NCI-H82 treated with DMSO at 0.1 percent for 48 hours (cell line): ENCODE measurements around the gene SPTY2D1.
"Not testable (repeated sequence)": the region's sequence is repeated elsewhere in the genome, so short reads cannot be mapped to it uniquely, and the experiment has no call there.

ENCODE experiments used
- DNase-seq: peaks from one replicate; lab custom pipeline; 2025; ENCODE audit not compliant: unreplicated experiment; lab: John Stamatoyannopoulos, UW

SPTY2D1 gene

DNA sequence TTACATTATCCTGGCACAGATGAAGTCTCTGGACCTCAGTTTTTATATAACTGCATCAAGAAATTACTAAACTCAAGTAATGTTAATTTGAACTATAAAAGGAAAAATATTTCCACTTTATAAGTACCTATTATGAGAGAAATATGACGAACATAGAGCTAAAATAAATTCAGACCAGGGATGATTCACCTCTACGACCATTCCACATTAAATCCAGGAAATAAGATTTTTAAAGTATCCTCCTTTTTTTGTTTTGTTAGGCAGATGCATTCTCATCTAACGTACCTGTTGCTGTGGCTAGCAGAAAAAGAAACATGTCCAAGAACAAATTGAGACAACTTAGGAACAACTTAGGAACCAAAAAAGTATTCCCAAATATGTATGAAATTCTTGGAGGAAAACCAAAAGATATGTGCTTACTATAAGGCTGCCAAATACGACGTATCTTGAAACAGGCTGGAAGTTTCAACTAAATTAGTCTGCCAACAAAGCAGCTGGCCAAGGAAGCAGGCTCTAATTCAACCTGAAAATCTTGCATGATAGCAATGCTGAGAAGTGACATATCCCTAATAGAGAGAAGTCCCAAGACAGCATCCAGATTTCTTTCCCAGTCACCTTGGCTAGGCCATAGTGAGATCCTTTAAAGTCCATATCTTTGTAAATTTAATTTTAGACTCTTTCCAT, 15.7 kb downstream of the SPTY2D1 start:
- DNase-seq: no peak

DNA sequence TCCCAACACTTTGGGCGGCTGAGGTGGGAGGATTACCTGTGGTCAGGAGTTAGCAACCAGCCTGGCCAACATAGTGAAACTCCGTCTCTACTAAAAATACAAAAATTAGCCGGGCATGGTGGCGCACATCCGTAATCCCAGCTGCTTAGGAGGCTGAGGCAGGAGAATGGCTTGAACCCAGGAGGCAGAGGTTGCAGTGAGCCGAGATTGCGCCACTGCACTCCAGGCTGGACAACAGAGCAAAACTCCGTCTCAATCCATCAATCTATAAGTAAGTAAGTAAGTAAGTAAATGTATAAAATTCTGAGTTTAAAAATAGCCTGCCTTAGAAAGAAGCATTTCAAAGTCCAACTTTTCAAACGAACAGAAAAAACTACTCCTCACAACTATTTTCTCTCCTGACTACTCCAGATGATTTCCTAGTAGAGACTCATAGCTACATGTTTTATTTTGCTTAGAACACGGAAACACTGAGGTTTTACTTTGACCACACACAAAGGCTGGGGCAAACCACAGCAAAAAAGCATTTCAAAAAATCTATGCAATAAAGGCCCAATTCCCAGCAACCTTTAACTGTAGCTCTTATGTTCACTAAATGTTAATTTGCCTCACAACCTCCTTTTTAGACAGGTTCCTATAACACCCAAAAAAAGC, 16.3 kb downstream of the SPTY2D1 start:
- DNase-seq: no peak

DNA sequence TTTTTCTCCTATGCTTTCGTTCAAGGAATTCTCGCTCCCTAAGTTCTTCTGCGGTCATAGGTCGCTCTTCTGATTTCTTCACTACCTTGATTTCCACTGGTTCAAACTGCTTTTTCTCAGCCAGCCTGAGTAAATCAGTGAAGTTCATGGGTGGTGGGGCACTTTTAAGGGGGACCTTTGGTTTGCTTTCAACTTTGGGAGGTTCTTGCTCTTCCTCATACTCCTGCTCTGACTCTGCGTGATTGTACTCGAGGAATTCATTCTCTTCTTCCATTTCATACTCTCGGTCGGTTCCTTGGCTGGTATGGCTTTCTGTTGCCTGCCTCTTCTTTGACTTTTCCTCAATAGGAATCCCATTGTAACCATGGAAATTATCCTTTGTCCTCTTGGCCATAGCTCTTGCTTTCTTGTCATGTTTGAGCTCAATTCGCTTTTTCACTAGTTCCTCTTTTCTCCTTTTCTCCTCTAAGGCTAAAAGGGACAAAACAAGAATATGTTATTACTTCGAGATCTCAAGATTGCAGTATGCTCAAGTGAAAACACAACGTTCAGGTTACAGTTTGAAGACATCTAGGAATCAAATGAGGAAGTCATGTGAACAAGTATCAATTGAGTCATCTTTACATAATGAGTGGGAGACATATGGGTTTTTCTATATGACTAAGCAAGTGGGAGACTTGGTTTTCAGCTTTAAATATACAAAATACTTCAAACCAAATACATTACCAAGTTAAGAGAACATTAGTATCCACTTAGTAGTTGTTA, 18.3 kb downstream of the SPTY2D1 start:
- no peak for DNase-seq

DNA sequence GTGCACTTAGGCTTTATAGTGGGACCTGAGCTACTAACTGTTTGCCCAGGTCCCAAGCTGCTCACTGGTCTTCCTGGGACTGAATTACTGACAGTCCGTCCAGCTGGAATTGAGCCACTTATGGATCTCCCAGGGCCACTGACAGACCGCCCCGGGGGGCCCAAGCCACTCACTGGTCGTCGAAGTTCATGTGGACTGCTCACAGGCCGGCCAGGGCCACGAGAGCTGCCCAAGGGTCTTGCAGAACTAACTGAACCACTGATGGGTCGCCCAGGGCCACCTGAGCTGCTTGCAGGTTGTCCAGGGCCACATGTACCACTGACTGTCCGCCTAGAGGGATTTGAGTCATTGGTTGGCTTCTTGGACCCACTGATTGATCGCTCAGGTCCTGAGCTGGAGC, 19.5 kb downstream of the SPTY2D1 start:
- no peak for DNase-seq

DNA sequence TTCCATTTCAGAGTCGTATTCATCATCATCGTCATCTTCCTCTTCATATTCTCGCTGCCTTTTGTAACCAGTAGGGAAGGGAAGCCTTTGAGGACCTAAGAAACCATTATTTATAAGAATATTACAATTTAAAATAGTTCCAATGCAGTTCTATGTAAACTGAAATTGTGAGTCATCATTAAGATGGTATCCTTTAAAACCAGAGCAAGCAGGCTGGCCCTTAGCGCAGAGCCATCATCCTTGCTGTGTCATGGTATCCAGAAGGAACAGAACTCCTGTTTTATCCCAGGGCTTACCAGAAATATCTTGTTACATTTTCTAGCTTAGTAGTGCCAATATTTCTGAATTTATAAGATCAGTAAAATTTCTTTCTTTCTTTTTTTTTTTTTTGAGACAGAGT, 21.7 kb downstream of the SPTY2D1 start:
- DNase-seq: no peak

DNA sequence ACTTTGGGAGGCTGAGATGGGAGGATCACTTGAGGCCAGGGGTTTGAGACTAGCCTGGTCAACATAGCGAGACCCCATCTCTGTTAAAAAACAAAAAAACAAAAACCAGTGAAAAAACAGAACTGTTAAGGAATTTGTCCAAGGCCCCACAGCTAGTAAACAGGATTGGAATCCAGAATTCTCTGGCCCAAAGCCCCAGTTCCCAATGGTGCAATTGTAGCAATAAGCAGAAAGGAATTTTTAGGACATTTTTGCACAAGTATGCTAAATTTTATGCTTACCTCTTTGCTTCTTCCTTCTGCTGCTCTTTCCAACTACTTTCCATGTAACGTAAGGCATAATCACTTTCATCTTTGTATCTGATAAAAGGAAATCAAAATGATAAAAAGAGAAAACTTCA, 22.9 kb downstream of the SPTY2D1 start:
- no peak for DNase-seq

DNA sequence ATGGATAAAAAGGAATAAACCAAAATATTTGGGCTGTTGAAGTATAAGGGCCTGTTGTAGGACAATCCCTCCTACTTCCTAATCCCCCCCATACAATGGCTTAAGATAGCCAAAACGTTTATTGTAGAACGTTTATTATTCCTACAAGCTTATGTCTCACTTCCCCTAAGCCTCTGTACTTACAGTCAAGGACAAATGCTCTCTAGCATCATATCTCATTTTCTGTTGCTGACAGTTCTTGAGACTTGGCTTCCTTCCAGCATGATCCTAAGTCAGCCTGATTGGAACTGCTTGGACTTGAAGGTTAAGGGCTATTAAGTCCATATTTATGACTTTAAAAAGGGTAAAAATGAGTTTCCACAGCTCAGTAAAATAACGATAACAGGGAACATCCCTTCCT, 25.8 kb downstream of the SPTY2D1 start:
- no peak for DNase-seq

DNA sequence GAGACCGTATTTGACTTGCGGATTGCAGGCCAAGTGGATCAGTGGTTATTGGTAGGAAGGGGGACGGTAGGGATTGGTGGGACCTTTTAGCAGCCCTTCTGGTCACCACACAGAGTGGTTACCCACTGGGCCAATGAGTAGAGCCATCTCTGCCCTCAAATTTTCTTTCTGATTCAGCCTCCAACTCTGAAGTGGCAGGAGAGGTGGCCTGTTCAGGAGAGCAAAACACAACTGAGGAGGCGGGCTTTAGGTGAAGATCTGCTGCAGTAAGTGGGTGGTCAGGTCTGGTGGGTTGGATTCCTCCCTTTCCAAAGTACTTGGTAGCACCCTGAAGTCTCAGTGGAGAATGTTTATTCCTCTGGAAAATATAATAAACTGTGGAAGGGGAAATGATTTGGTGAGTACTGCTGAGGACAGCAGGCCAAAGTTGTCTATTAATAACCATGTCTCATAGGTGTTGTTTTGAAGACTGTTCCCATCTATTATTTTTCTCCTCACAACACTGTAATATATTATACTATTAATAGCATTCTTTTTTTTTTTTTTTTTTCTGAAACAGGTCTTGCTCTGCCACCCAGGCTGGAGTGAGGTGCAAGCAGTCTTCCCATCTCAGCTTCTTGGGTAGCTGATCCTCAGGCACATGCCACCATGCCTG, 33.1 kb downstream of the SPTY2D1 start:
- DNase-seq: no peak

DNA sequence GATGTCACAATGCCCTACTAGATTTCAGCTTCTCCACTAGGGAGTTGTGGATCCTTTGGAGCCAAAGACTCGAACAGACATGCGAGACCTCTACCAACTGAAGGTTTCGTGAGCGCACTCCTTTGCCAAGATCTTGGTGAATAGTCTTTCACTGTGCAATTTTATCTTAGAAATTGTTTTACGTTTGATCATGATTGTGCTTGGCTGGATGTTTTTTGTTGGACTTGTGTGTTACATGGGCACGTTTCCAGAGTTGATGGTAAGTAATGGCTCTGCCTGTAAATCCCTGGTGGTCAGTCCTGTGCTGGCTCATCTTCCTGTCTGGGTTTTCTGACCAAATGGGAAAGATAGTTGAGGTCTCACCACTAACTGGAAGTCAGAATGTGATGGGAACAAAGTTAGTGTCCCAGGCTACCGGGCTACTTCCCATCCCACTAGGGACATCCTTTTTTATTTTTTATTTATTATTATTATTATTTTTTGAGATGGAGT, 34.4 kb downstream of the SPTY2D1 start, which contains the start of gene MISFA:
TSS of gene MISFA (plus strand) at position 51 of the 492 bp plus-strand sequence. CDS start at position 191, 140 bp downstream.
- DNase-seq: no peak

DNA sequence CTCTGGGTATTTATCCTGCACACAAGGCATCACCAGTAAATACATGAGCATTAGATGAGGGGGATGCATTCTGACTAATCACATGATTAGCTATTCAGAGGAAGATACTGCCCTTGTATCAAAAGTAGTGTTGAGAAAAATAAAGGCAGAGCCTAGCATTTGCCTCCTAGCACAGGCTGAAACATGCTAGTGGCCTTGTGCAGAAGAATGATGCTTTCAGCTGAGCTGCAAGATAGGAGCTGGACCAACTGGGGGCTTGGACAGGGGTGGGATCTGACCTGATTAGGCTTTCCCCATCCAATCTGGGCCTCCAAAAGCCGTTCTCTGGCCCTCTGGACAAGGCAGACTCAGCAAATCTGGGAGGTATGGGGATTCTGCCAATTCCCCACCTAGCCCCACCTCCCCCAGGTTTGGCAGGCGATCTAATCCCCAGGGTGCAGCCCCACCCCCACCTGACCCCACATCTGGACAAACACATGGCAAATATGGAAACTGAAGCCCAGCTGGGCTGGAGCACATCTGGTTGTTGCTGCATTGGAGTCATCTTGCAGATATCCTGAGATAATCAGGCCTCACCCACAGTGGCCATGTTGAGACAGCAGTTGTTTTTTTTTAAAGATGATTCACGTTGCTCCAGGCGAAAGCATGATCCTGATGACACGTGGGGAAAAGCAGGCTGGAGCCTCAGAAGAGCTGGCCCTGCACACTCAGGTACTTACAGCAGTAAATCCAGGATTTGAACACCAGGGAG, 39.0 kb downstream of the SPTY2D1 start:
- no peak for DNase-seq

DNA sequence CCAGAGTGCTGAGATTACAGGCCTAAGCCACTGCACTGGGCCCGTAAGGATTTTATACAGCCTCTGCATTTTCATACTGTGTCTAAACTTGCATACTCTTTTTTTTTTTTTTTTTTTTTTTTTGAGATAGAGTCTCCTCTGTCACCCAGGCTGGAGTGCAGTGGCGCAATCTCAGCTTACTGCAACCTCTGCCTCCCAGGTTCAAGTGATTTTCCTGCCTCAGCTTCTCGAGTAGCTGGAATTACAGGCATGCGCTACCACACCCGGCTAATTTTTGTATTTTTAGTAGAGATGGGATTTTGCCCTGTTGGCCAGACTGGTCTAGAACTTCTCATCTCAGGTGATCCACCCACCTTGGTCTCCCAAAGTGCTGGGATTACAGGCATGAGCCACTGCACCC, 40.1 kb downstream of the SPTY2D1 start:
- DNase-seq: not testable (repeated sequence)

DNA sequence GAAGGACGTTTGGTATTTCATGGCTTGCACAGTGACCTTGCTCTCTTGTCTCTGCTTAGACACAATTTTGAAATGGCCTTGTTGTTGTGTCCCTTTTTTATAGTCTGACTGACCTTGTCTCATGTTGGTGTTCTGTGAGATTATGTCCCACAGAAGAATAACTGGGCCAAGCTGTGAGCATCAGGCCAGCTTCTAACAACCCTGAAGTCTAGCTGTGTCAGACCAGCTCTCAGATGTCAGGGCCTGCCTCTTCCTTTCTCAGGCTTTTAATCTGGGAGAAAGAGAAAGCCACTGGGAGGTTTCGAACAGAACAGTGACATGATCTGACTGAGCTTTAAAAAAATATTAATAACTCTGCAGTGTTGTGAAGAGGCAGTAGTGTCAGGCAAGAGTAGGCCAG, 43.6 kb downstream of the SPTY2D1 start:
- DNase-seq: no peak

DNA sequence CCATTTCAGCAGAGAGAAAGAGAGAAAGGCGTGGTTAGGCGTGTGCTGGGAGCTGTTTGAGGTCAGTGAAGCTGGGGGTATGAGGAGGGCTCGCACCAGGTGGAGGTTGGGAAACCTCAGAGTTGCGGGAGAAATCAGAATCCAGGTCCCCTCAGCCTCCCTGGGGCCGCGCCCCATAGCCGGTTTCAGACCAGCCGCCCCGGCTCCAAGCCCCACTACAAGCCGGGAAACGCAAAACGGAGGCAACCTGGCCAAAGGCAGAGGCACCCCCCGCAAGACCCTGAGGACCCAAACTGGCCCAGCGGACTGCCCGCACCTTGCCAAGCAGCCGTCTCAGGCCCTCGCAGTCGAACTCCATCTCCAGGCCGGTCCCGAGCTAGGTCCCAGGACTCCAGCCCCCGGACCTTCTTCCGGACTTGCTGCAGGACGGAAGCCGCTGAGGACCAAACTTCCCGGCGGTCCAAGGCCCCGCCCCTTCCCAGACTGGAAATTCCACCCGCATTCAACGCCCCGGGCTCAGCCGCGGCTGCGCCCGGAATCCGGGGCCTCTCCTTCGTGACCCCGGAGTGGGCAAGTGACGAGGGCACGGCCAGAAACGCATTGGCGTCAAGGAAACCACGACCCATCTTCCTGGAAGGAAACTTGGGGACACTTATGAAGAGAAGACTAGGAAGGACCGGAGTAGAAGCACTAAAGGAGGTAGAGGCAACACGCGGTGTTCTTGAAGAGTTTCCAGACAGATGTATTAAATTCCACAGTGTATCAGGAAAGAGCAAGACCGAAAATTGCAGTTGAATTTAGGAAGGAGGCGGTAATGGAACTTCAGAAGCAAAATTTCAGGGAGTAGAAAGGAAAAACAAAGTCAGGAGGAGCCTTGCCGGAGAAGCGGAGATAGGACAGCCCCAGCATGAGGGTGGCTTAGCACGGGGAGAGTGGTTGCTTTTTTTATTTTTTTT, 45.6 kb downstream of the SPTY2D1 start, which contains the start of gene UEVLD:
TSS of gene UEVLD (minus strand) at position 438 of the 956 bp plus-strand sequence. CDS start at position 358, 80 bp downstream.
- peak; percentile 24 for DNase-seq

DNA sequence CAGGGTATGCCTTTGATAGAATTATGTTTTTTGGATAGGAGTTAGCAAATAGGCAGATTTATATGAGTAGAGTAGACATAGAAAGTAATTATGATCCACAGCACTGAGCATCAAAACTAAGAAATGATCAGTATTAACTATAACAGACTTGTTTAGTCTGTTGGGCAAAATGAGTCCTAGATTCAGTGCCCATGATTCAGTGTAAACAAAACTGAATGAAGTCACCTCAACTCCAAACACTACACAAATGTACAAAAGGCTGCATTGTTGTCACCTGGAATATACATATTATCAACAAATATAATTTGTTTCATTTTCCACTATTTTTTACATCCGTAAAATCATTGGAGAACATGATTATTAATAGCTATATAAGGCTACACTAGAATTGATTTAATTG, 52.3 kb downstream of the SPTY2D1 start:
- DNase-seq: no peak

DNA sequence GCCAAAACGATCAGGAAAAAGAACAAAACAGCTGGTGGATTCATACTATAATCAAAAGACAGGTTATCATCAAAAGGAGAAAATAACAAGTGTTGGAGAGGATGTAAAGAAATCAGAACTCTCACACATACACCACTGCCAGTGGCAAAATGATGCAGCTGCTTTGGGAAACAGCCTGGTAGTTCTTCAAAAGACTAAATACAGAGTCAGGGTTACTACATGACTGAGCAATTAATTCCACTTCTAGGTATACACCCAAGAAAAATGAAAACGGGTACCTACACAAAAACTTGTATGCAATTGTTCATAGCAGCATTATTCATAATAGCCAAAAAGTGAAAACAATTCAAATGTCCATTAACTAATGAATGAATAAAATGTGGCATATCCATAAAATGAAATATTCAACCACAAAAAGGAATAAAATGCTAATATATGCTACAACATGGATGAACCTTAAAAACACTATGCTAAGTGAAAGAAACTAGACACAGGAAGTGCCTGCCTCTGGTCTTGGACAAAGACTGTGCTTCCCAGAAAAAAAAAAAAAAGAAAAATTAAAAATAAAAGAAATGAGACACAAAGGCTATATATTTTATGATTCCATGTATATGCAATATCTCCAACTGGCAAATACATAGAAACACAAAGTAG, 53.9 kb downstream of the SPTY2D1 start:
- no peak for DNase-seq

DNA sequence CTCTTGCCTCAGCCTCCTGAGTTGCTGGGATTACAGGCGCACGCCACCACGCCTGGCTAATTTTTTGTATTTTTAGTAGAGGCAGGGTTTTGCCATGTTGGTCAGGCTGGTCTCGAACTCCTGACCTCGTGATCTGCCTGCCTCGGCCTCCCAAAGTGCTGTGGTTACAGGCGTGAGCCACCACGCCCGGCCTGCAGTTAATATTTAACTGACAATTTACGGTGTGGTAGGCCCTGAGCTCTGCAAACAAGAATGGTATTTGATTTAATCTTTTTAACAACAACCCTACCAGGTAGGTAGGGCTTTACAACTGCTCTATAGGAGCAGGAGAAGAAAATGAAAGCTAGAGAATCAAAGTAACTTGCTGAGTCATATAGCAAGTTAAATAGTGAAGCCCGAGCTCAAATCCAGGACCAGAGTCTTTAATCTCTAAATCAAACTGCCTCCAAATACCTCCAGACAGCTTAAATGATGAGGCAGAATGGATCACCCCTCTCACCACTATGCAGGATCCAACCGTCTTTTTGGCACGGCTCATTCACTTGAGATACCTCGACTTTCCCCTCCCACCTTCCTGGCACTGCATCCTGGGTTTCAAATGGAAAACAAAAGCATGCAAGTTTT, 55.1 kb downstream of the SPTY2D1 start:
- DNase-seq: no peak

DNA sequence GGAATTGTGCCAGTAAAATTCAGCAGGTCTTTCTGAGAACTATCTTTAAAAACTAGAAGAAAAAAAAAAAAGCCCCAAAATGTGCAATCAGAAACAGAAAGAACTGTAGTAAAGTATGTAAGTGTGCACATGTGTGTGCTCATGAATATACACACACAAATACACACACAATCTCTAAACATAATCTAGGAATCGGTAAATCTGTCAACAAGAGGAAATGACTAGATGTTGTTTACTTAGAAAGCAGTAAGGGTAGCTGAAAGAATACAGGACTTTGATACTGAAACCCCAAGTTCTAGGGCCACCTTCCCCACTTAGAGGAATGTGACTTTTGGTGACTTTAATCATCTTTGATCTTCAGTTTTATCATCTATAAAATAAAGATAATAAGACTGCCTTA, 58.8 kb downstream of the SPTY2D1 start:
- no peak for DNase-seq

DNA sequence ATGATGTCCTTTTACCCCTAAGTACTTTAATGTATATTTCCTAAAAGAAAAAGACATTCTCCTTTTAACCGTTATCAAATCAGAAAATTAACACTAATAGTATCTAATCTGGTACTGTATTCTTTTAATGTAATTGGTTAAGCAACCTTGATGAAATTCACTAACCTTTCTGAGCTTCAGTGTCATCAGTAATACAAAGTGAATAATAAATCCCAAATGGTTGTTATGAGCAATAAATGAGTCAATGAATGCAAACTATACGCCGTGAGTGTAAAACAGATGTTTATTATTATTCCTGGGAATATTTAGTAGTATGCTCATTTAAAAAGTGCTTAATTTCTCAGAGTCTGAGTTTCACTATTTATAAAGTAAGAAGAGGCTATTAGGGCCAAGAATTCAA, 67.1 kb downstream of the SPTY2D1 start:
- DNase-seq: no peak
